Ascending aorta (tissue), 2 donors: ENCODE data around the gene ATP1B1. TPM values are rescaled to one million over a fixed set of nuclear protein-coding genes. Genes with fewer than 3 reads are reported as not detected.

Source experiments
- DNase-seq, 2 donors: peaks; one replicate each; pipeline ENCODE4 v3.0.0-alpha.2; 2019; ENCODE audit warnings: low spot score in 2 of 2
- H3K27ac ChIP-seq, 2 donors: fragments of 200-600 bp; sonication (generic); one replicate each; pipeline ENCODE4 v1.5.1; 2016 to 2017; ENCODE audit warnings: mild to moderate bottlenecking in 1 of 2
- H3K27me3 ChIP-seq: fragments of 200-600 bp; sonication (generic); one replicate; pipeline ENCODE4 v1.5.1; 2017
- H3K36me3 ChIP-seq, 2 donors: fragments of 200-600 bp; sonication (generic); one replicate each; pipeline ENCODE4 v1.5.1; 2016
- H3K4me1 ChIP-seq, 2 donors: fragments of 200-600 bp; sonication (generic); one replicate each; pipeline ENCODE4 v1.5.1; 2016 to 2017; ENCODE audit warnings: mild to moderate bottlenecking in 1 of 2
- H3K4me3 ChIP-seq, 2 donors: fragments of 200-600 bp; sonication (generic); one replicate each; pipeline ENCODE4 v1.5.1; 2016 to 2017; ENCODE audit warnings: mild to moderate bottlenecking in 1 of 2
- H3K9me3 ChIP-seq, 2 donors: fragments of 200-600 bp; sonication (generic); one replicate each; pipeline ENCODE4 v1.5.1; 2016
- CTCF ChIP-seq, 3 experiments: fragments of 200-600 bp in 2 of 3; fragments of 450-650 bp in 1 of 3; sonication (generic) in 2 of 3; IDR thresholded peaks; one replicate each; pipeline ENCODE4 v1.5.1; 2016 to 2019; ENCODE audit warnings: antibody characterized with exemption in 3 of 3, mild to moderate bottlenecking in 1 of 3, moderate library complexity in 1 of 3
- intact Hi-C: fragments of 100-400 bp; cut with DNase I; formaldehyde crosslinking; loops from one replicate; pipeline ENCODE4 v1.15.1; 2023
- total RNA-seq: library from RNA; depleted of rRNA; stranded (reverse); fragments of >200 nt; gene quantifications from one replicate; pipeline ENCODE4 v1.1.0, GENCODE V29; 2016

ATP1B1 gene
- total RNA-seq, 1 donor from 2014 or later: 3.5 TPM

DNA sequence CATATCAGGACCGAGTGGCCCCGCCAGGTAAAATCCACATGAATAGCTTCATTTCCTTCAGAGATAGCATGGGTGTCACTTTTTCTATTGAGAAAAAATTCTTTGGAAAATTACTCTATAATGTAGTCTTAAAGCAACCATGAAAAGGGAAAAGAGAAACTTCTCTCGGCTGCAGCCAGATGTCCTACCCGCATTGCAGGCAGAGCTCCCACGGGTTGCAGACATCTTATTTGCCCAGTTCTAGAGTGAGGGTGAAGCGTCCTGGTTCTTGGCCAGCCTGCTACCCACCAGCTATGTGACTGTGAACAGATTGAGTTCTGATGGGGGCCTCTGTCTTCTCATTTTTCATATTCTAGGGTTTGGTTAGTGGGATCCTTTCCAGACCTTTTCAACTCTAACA is 5.0 kb downstream of the ATP1B1 start:
- H3K27ac ChIP-seq: no peak overlapping the region
- H3K27me3 ChIP-seq: no peaks in the 10 kb centered on the region
- H3K36me3 ChIP-seq: peaks cover 4% of the 10 kb centered on the region in 2 donors
- no peaks in the 10 kb centered on the region for H3K9me3 ChIP-seq
- TF ChIP-seq CTCF (IDR thresholded peaks at IDR 0.05): no peak
- peaks cover 2 to 10% of the 10 kb centered on the region in 2 donors for H3K4me1 ChIP-seq
- intact Hi-C loops: no loop called here
- H3K4me3 ChIP-seq: no peak overlapping the region
- no peak for DNase-seq

GRCh38 chr1:169112241-169112640 is 5.8 kb downstream of the ATP1B1 start:
- Histone ChIP-seq H3K4me1 (peaks cover 0 to 10% of the 10 kb centered on the region in 2 donors), H3K27ac (no peak overlapping the region), H3K27me3 (no peaks in the 10 kb centered on the region), H3K36me3 (peaks cover 4% of the 10 kb centered on the region in 2 donors), H3K9me3 (no peaks in the 10 kb centered on the region), H3K4me3 (no peak overlapping the region)
- DNase-seq: no peak
- TF ChIP-seq CTCF (IDR thresholded peaks at IDR 0.05): no peak
- intact Hi-C loops: no loop called here

DNA sequence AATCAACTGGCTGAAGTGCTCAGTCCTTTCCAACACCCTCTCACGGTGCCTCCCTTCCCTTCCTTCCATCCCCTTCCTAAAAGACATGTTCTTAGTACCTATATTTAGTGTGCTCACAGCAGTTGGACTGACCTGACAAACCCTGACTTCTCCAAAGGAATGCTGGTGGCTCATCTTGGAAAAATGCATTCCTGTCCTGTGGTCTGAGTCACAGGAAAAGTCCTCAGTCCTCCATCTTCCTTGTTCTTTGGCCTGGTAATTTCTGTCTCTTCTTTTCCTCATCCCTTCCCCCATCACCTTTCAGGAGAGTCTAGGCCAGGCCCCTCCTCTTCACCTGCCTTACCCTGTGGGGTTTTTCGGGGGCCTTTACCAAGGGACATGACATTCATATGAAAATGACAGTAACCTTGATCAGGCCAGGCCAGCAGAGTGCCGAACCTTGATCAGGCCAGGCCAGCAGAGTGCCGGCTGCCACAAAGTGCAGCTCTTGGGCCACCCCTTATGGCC is 7.2 kb downstream of the ATP1B1 start:
- H3K36me3 ChIP-seq: peaks cover 4% of the 10 kb centered on the region in 2 donors
- no peak overlapping the region for H3K4me3 ChIP-seq
- peak overlapping the region in 1 of 2 donors; percentile 22 for H3K27ac ChIP-seq
- H3K27me3 ChIP-seq: no peaks in the 10 kb centered on the region
- intact Hi-C loops: no loop called here
- no peak for TF ChIP-seq CTCF (IDR thresholded peaks at IDR 0.05)
- no peak for DNase-seq
- peaks cover 0 to 10% of the 10 kb centered on the region in 2 donors for H3K4me1 ChIP-seq
- H3K9me3 ChIP-seq: no peaks in the 10 kb centered on the region

DNA sequence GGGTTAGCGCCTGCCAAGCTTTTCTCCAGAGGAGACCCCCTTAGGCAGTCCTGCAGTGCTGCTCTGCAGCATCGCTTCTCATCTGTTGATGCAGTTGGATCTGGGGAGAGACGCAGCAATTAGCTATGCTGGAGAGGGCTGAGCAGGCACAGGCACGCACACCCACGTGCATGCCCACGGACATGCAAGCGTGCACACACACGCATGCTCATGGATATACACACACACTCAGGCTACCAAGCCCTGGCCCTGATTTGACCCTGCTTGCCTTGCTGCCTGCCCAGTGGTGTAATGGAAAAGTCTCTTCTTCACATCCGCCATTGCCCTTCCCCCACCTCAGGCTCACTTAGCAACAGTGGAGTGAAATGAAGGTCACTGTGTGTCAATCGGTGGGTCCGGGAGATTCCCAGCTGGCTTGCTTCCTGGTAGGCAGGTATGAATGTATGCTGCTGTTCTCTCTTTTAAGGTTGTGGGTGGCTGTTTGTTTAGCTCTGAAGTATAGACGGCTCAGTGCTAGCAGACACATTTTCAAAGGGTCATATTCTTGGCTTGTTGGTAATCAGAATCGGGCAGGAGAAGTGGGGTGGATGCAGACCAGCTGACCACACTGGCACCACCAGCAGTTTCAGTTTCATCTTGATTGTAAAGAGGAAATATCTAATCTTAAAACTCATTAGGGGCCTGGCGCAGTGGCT is 9.5 kb downstream of the ATP1B1 start:
- DNase-seq: no peak
- no peak overlapping the region for H3K27ac ChIP-seq
- no peak overlapping the region for H3K4me3 ChIP-seq
- H3K27me3 ChIP-seq: no peaks in the 10 kb centered on the region
- H3K4me1 ChIP-seq: peaks cover 0 to 4% of the 10 kb centered on the region in 2 donors
- intact Hi-C loops: no loop called here
- TF ChIP-seq CTCF (IDR thresholded peaks at IDR 0.05): no peak
- peaks cover 4% of the 10 kb centered on the region in 2 donors for H3K36me3 ChIP-seq
- no peaks in the 10 kb centered on the region for H3K9me3 ChIP-seq

GRCh38 chr1:169117014-169117413 is 10.5 kb downstream of the ATP1B1 start:
- Histone ChIP-seq H3K27me3 (no peaks in the 10 kb centered on the region), H3K4me1 (peaks cover 0 to 4% of the 10 kb centered on the region in 2 donors), H3K36me3 (peaks cover 2% of the 10 kb centered on the region in 2 donors), H3K9me3 (no peaks in the 10 kb centered on the region), H3K4me3 (no peak overlapping the region), H3K27ac (no peak overlapping the region)
- no peak for DNase-seq
- TF ChIP-seq CTCF (IDR thresholded peaks at IDR 0.05): no peak
- intact Hi-C loops: no loop called here
